HEK293 (cell line): Measurements from ENCODE around the gene RBBP7.

Experiments
- CTCF ChIP-seq: fragments of 450-650 bp; formaldehyde crosslinking; IDR thresholded peaks from 2 replicates; pipeline ENCODE4 v1.5.1; 2016; ENCODE audit warnings: missing biosample characterization, missing genetic modification characterization
- SP3 ChIP-seq: fragments of 450-650 bp; formaldehyde crosslinking; IDR thresholded peaks from 2 replicates; pipeline ENCODE4 v1.5.1; 2016; ENCODE audit warnings: missing biosample characterization, missing genetic modification characterization
- ZNF184 ChIP-seq: fragments of 450-650 bp; IDR thresholded peaks from 2 replicates; pipeline ENCODE4 v1.5.1; 2018; ENCODE audit warnings: missing biosample characterization, mild to moderate bottlenecking, missing genetic modification characterization
- ZNF266 ChIP-seq: fragments of 450-650 bp; formaldehyde crosslinking; IDR thresholded peaks from 2 replicates; pipeline ENCODE4 v1.5.1; 2016; ENCODE audit warnings: missing biosample characterization, missing genetic modification characterization, low read depth
- ZNF433 ChIP-seq: fragments of 450-650 bp; formaldehyde crosslinking; IDR thresholded peaks from 2 replicates; pipeline ENCODE4 v1.5.1; 2016; ENCODE audit warnings: missing biosample characterization, missing genetic modification characterization, low read depth
- ZNF843 ChIP-seq: fragments of 450-650 bp; formaldehyde crosslinking; IDR thresholded peaks from 2 replicates; pipeline ENCODE4 v1.5.1; 2016; ENCODE audit warnings: missing biosample characterization, missing genetic modification characterization

- TF ChIP-seq ZNF843, result no peak
- no peak for TF ChIP-seq CTCF
- TF ChIP-seq SP3 (tag by site-specific recombination), result no peak
- no peak for TF ChIP-seq ZNF184 (tag by site-specific recombination)
- no peak for TF ChIP-seq ZNF266
- TF ChIP-seq ZNF433, result no peak
These were observed 16.6 kb downstream of the RBBP7 start for GRCh38 chrX:16853537-16853936.
